Astrocyte (in vitro differentiated cells and primary cell): Measurements from ENCODE around the gene PTPRN2.

Experiments
- CTCF ChIP-seq: IDR thresholded peaks from 2 replicates; pipeline ENCODE4 v1.5.1; 2011; ENCODE audit warnings: low read depth, mild to moderate bottlenecking, inconsistent platforms, low read length, moderate library complexity; ENCODE audit not compliant: insufficient read depth
- EZH2 ChIP-seq: IDR thresholded peaks from 2 replicates; pipeline ENCODE4 v1.6.1; 2012; ENCODE audit warnings: mild to moderate bottlenecking, low read length, inconsistent platforms; ENCODE audit not compliant: insufficient read depth

GRCh38 chr7:158037211-158037610, 550.4 kb downstream of the PTPRN2 start:
- TF ChIP-seq CTCF (no peak), EZH2 (no peak)
